Bronchus fibroblast of lung (primary cell): ENCODE measurements around the gene ASTN2. TPM values are rescaled to one million over a fixed set of nuclear protein-coding genes. Genes with fewer than 3 reads are reported as not detected.

Experiments
- total RNA-seq: library from RNA; depleted of rRNA; stranded (reverse); fragments of >200 nt; gene quantifications from 2 replicates; pipeline ENCODE4 v1.2.3, GENCODE V29; 2015

The ASTN2 gene, protein sequence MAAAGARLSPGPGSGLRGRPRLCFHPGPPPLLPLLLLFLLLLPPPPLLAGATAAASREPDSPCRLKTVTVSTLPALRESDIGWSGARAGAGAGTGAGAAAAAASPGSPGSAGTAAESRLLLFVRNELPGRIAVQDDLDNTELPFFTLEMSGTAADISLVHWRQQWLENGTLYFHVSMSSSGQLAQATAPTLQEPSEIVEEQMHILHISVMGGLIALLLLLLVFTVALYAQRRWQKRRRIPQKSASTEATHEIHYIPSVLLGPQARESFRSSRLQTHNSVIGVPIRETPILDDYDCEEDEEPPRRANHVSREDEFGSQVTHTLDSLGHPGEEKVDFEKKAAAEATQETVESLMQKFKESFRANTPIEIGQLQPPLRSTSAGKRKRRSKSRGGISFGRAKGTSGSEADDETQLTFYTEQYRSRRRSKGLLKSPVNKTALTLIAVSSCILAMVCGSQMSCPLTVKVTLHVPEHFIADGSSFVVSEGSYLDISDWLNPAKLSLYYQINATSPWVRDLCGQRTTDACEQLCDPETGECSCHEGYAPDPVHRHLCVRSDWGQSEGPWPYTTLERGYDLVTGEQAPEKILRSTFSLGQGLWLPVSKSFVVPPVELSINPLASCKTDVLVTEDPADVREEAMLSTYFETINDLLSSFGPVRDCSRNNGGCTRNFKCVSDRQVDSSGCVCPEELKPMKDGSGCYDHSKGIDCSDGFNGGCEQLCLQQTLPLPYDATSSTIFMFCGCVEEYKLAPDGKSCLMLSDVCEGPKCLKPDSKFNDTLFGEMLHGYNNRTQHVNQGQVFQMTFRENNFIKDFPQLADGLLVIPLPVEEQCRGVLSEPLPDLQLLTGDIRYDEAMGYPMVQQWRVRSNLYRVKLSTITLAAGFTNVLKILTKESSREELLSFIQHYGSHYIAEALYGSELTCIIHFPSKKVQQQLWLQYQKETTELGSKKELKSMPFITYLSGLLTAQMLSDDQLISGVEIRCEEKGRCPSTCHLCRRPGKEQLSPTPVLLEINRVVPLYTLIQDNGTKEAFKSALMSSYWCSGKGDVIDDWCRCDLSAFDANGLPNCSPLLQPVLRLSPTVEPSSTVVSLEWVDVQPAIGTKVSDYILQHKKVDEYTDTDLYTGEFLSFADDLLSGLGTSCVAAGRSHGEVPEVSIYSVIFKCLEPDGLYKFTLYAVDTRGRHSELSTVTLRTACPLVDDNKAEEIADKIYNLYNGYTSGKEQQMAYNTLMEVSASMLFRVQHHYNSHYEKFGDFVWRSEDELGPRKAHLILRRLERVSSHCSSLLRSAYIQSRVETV (N-terminal part only)
- 3.4 and 4.7 TPM in 2 replicates for total RNA-seq

DNA sequence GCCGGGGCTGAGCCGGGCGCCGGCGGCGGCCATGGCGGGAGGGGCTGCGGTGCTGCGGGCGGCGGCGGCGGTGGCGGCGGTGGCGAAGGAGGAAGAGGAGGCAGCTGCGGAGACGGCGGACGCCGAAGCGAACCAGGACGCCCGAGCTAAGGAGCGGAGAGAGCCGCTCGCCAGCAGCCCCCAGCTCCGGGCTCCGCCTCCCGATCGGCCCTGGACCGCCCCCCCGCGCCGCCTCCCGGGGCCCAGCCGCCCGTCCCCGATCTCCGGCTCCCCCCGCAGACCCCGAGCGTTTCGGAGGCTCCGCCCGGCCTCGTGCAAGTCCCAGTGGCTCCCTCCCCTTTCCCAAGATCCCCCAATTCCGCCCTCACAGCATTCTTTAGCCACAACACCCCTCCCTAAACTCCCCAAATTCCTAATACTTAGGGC is at the start of gene ASTN2:
Gene ASTN2, minus strand, starts transcription at position 152 of the 426 bp plus-strand sequence. Its CDS starts 119 bp downstream, at position 33.

DNA sequence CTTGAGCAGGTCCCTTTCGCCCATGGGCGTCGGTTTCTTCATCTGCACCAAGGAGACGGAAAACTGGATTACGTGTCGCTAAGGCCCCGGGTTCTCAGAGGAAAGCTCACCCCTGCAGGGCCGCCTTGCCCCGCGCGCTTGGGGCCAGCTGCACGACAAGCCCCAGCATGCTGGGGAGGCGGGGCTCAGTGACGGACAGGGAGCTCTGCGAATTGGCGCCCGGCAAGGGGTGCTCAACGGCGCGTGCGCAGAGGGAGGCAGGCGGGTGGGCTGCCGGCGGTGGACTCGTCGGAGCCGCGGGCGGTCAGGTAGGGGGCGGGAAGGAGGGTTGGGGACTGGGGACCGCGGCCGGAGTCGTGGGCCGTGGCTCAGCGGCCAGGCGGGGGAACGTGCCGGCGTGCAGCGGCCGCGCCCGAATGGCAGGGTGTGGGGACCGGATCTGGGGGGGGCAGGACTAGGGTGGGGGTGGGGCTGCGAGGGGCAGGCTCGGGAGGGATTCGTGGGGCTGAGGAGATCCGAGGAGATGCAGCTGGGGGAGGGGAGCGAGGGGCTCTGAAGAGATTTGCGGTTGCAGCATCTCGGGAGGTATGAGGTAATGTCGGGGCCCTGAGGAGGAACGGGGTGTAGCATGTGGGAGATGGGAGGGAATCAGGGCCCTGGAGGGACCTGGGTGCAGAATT is 727.6 kb downstream of the ASTN2 start, which contains the start of gene TRIM32:
Gene TRIM32, plus strand, starts transcription at position 232 of the 680 bp plus-strand sequence. CDS start 10,438 bp downstream, outside the sequence.

